Calu3 (cell line): ENCODE data around the gene HAT1. TPM values are rescaled to one million over a fixed set of nuclear protein-coding genes. Genes with fewer than 3 reads are reported as not detected.

ENCODE experiments used
- BruUV-seq: library from RNA; stranded (reverse); fragments of 400-500 nt; replicated peaks from 2 replicates; lab custom pipeline; 2021; lab: Mats Ljungman, UMichigan
- CTCF ChIA-PET: fragments of 300-600 bp; sonication (Branson Sonifier 250); formaldehyde crosslinking; loops from one replicate; lab custom pipeline; 2022; ENCODE audit warnings: antibody characterized with exemption; lab: Charles Lee
- DNase-seq: peaks from one replicate; pipeline ENCODE4 v3.0.0; 2022
- H3K27ac Mint-ChIP-seq: one replicate; pipeline ENCODE4 v1.8.0; 2022; ENCODE audit warnings: mixed read lengths; ENCODE audit not compliant: unreplicated experiment
- H3K27me3 Mint-ChIP-seq: one replicate; pipeline ENCODE4 v1.8.0; 2022; ENCODE audit warnings: mixed read lengths; ENCODE audit not compliant: unreplicated experiment
- H3K36me3 Mint-ChIP-seq: one replicate; pipeline ENCODE4 v1.8.0; 2022; ENCODE audit warnings: mild to moderate bottlenecking, moderate library complexity, mixed read lengths; ENCODE audit not compliant: insufficient read depth, unreplicated experiment
- H3K4me1 Mint-ChIP-seq: one replicate; pipeline ENCODE4 v1.8.0; 2022; ENCODE audit warnings: mild to moderate bottlenecking, low read depth, mixed read lengths; ENCODE audit not compliant: unreplicated experiment
- H3K4me3 Mint-ChIP-seq: one replicate; pipeline ENCODE4 v1.8.0; 2022; ENCODE audit warnings: mild to moderate bottlenecking, low read depth, moderate library complexity, mixed read lengths; ENCODE audit not compliant: unreplicated experiment
- H3K9me3 Mint-ChIP-seq: one replicate; pipeline ENCODE4 v1.8.0; 2022; ENCODE audit warnings: low read depth, mixed read lengths; ENCODE audit not compliant: unreplicated experiment
- CTCF ChIP-seq: fragments of 200-600 bp; IDR thresholded peaks from one replicate; pipeline ENCODE4 v1.8.0; 2022; ENCODE audit warnings: antibody characterized with exemption; ENCODE audit not compliant: unreplicated experiment
- intact Hi-C: fragments of 100-400 bp; cut with micrococcal nuclease; formaldehyde crosslinking; loops from one replicate; pipeline ENCODE4 v1.10.0; 2022; ENCODE audit not compliant: unreplicated experiment
- total RNA-seq: library from RNA; stranded (reverse); gene quantifications from 2 replicates; pipeline ENCODE4 v1.2.3, GENCODE V29; 2022

HAT1 gene
- total RNA-seq, 1 experiment from 2014 or later, result 64.3 TPM

- DNase-seq, result no peak
- no TSS peak for BruUV-seq
- H3K4me1 Mint-ChIP-seq, result peaks cover 18% of the 10 kb centered on the region
- H3K9me3 Mint-ChIP-seq, result no peaks in the 10 kb centered on the region
- H3K27ac Mint-ChIP-seq, result peak overlapping the region; percentile 88
- intact Hi-C loops, result loop anchor here (10.0 kb wide), 1 partner anchor 183 kb away; the partner anchor contains the start of gene DLX2
- no peaks in the 10 kb centered on the region for H3K27me3 Mint-ChIP-seq
- no peak for TF ChIP-seq CTCF
- CTCF ChIA-PET, result interaction anchor here (0.8 kb wide), 1 partner anchor 56 kb away, joined by 3 read pairs; no protein-coding TSS in a partner anchor
- H3K4me3 Mint-ChIP-seq, result peak overlapping the region; percentile 88
- peaks cover 26% of the 10 kb centered on the region for H3K36me3 Mint-ChIP-seq
Measured at GRCh38 chr2:171921970-171922229, 361 bp upstream of the HAT1 start.

GRCh38 chr2:171923206-171923605, 945 bp downstream of the HAT1 start:
- intact Hi-C loops, result loop anchor here (10.0 kb wide), 1 partner anchor 182 kb away; the partner anchor contains the start of gene DLX2
- CTCF ChIA-PET, result interaction anchor here (0.7 to 1.1 kb wide), 3 partner anchors 44 to 1176 kb away, joined by 3 to 4 read pairs (median 3); no protein-coding TSS in a partner anchor
- no TSS peak for BruUV-seq
- TF ChIP-seq CTCF, result no peak
- Mint-ChIP-seq H3K4me3 (peak overlapping the region; percentile 88), H3K27me3 (no peaks in the 10 kb centered on the region), H3K9me3 (no peaks in the 10 kb centered on the region), H3K36me3 (peaks cover 26% of the 10 kb centered on the region), H3K27ac (peak overlapping the region; percentile 88), H3K4me1 (peaks cover 18% of the 10 kb centered on the region)
- peak; percentile 22 for DNase-seq

GRCh38 chr2:171924170-171924942, 2.1 kb downstream of the HAT1 start:
- no peaks in the 10 kb centered on the region for H3K27me3 Mint-ChIP-seq
- H3K4me3 Mint-ChIP-seq, result peak overlapping the region; percentile 88
- peaks cover 18% of the 10 kb centered on the region for H3K4me1 Mint-ChIP-seq
- TF ChIP-seq CTCF, result no peak
- intact Hi-C loops, result loop anchor here (10.0 kb wide), 1 partner anchor 180 kb away; the partner anchor contains the start of gene DLX2
- peaks cover 26% of the 10 kb centered on the region for H3K36me3 Mint-ChIP-seq
- CTCF ChIA-PET, result interaction anchor here (0.7 kb wide), 1 partner anchor 1175 kb away, joined by 3 read pairs; no protein-coding TSS in a partner anchor
- no peak for DNase-seq
- H3K27ac Mint-ChIP-seq, result peak overlapping the region; percentile 88
- no TSS peak for BruUV-seq
- no peaks in the 10 kb centered on the region for H3K9me3 Mint-ChIP-seq

- Mint-ChIP-seq H3K27ac (no peak overlapping the region), H3K9me3 (no peaks in the 10 kb centered on the region), H3K27me3 (no peaks in the 10 kb centered on the region), H3K4me1 (no peaks in the 10 kb centered on the region), H3K4me3 (no peak overlapping the region), H3K36me3 (peaks cover 7% of the 10 kb centered on the region)
- BruUV-seq, result no TSS peak
- TF ChIP-seq CTCF, result no peak
- CTCF ChIA-PET, result no interaction called here
- intact Hi-C loops, result no loop called here
- no peak for DNase-seq
Measured at GRCh38 chr2:171930385-171930784, 8.1 kb downstream of the HAT1 start.
